HEK293 (cell line): Measurements from ENCODE around the gene TOR1AIP2.

Source experiments
- OSR2 ChIP-seq: fragments of 450-650 bp; formaldehyde crosslinking; IDR thresholded peaks from 2 replicates; pipeline ENCODE4 v1.5.1; 2016; ENCODE audit warnings: missing biosample characterization, missing genetic modification characterization
- SP3 ChIP-seq: fragments of 450-650 bp; formaldehyde crosslinking; IDR thresholded peaks from 2 replicates; pipeline ENCODE4 v1.5.1; 2016; ENCODE audit warnings: missing biosample characterization, missing genetic modification characterization
- SP7 ChIP-seq: fragments of 450-650 bp; formaldehyde crosslinking; IDR thresholded peaks from 2 replicates; pipeline ENCODE4 v1.5.1; 2016; ENCODE audit warnings: missing biosample characterization, missing genetic modification characterization
- ZNF112 ChIP-seq: fragments of 450-650 bp; formaldehyde crosslinking; IDR thresholded peaks from 2 replicates; pipeline ENCODE4 v1.5.0; 2017; ENCODE audit warnings: missing biosample characterization, missing genetic modification characterization
- ZNF324 ChIP-seq: fragments of 450-650 bp; formaldehyde crosslinking; IDR thresholded peaks from 2 replicates; pipeline ENCODE4 v1.5.1; 2016; ENCODE audit warnings: missing biosample characterization, missing genetic modification characterization
- ZNF501 ChIP-seq: fragments of 450-650 bp; formaldehyde crosslinking; IDR thresholded peaks from 2 replicates; pipeline ENCODE4 v1.5.1; 2016; ENCODE audit warnings: missing biosample characterization, missing genetic modification characterization
- ZNF654 ChIP-seq: fragments of 450-650 bp; formaldehyde crosslinking; IDR thresholded peaks from 2 replicates; pipeline ENCODE4 v1.5.1; 2016; ENCODE audit warnings: low read depth, missing biosample characterization, missing genetic modification characterization
- TF ChIP-seq, protein P1 (sequence below): fragments of 450-650 bp; formaldehyde crosslinking; IDR thresholded peaks from 2 replicates; pipeline ENCODE4 v1.5.1; 2016; ENCODE audit warnings: missing biosample characterization, missing genetic modification characterization
- TF ChIP-seq, protein P2 (sequence below): sonication (generic); formaldehyde crosslinking; IDR thresholded peaks from 2 replicates; pipeline ENCODE4 v1.8.1; 2022; ENCODE audit warnings: mild to moderate bottlenecking, moderate library complexity, missing genetic modification reagents
- TF ChIP-seq, protein P3 (sequence below): fragments of 450-650 bp; formaldehyde crosslinking; IDR thresholded peaks from 2 replicates; pipeline ENCODE4 v1.5.1; 2016; ENCODE audit warnings: missing biosample characterization, missing genetic modification characterization, borderline replicate concordance
- TF ChIP-seq, protein P4 (sequence below): fragments of 450-650 bp; formaldehyde crosslinking; IDR thresholded peaks from 2 replicates; pipeline ENCODE4 v1.5.1; 2016; ENCODE audit warnings: missing biosample characterization, missing genetic modification characterization

DNA sequence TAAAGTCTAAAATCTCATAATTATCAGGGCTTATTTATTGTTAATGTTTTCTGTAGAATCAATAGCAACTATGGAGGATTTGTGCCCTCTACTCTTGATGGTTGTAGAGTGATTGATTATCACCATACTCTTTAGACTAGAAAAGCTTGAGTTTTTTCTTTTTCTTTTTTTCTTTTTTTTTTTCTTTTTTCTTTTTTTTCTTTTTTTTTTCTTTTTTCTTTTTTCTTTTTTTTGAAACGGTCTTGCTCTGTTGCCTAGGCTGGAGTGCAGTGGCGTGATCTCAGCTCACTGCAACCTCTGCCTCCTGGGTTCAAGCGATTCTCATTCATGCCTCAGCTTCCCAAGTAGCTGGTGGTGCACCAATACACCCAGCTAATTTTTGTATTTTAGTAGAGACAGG, 34.2 kb upstream of the TOR1AIP2 start:
- TF ChIP-seq SP3, result no peak
- TF ChIP-seq, protein P1, sequence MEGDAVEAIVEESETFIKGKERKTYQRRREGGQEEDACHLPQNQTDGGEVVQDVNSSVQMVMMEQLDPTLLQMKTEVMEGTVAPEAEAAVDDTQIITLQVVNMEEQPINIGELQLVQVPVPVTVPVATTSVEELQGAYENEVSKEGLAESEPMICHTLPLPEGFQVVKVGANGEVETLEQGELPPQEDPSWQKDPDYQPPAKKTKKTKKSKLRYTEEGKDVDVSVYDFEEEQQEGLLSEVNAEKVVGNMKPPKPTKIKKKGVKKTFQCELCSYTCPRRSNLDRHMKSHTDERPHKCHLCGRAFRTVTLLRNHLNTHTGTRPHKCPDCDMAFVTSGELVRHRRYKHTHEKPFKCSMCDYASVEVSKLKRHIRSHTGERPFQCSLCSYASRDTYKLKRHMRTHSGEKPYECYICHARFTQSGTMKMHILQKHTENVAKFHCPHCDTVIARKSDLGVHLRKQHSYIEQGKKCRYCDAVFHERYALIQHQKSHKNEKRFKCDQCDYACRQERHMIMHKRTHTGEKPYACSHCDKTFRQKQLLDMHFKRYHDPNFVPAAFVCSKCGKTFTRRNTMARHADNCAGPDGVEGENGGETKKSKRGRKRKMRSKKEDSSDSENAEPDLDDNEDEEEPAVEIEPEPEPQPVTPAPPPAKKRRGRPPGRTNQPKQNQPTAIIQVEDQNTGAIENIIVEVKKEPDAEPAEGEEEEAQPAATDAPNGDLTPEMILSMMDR, result no peak
- no peak for TF ChIP-seq ZNF654
- TF ChIP-seq, protein P2, sequence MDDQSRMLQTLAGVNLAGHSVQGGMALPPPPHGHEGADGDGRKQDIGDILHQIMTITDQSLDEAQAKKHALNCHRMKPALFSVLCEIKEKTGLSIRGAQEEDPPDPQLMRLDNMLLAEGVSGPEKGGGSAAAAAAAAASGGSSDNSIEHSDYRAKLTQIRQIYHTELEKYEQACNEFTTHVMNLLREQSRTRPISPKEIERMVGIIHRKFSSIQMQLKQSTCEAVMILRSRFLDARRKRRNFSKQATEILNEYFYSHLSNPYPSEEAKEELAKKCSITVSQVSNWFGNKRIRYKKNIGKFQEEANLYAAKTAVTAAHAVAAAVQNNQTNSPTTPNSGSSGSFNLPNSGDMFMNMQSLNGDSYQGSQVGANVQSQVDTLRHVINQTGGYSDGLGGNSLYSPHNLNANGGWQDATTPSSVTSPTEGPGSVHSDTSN (CRISPR knock-in tag), result no peak
- TF ChIP-seq, protein P3, sequence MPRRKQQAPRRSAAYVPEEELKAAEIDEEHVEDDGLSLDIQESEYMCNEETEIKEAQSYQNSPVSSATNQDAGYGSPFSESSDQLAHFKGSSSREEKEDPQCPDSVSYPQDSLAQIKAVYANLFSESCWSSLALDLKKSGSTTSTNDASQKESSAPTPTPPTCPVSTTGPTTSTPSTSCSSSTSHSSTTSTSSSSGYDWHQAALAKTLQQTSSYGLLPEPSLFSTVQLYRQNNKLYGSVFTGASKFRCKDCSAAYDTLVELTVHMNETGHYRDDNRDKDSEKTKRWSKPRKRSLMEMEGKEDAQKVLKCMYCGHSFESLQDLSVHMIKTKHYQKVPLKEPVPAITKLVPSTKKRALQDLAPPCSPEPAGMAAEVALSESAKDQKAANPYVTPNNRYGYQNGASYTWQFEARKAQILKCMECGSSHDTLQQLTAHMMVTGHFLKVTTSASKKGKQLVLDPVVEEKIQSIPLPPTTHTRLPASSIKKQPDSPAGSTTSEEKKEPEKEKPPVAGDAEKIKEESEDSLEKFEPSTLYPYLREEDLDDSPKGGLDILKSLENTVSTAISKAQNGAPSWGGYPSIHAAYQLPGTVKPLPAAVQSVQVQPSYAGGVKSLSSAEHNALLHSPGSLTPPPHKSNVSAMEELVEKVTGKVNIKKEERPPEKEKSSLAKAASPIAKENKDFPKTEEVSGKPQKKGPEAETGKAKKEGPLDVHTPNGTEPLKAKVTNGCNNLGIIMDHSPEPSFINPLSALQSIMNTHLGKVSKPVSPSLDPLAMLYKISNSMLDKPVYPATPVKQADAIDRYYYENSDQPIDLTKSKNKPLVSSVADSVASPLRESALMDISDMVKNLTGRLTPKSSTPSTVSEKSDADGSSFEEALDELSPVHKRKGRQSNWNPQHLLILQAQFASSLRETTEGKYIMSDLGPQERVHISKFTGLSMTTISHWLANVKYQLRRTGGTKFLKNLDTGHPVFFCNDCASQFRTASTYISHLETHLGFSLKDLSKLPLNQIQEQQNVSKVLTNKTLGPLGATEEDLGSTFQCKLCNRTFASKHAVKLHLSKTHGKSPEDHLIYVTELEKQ (tag by site-specific recombination), result no peak
- TF ChIP-seq, protein P4, sequence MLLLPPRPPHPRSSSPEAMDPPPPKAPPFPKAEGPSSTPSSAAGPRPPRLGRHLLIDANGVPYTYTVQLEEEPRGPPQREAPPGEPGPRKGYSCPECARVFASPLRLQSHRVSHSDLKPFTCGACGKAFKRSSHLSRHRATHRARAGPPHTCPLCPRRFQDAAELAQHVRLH (tag by site-specific recombination), result no peak
- no peak for TF ChIP-seq ZNF501 (tag by site-specific recombination)
- TF ChIP-seq ZNF324 (tag by site-specific recombination), result no peak
- no peak for TF ChIP-seq OSR2
- no peak for TF ChIP-seq SP7 (tag by site-specific recombination)
- no peak for TF ChIP-seq ZNF112
